HG03159 (cell line): ENCODE results near the gene ALS2CL.
"Not testable (repeated sequence)": the region's sequence is repeated elsewhere in the genome, so short reads cannot be mapped to it uniquely, and the experiment has no call there.

Experiments used
- ATAC-seq: cut with Tn5 transposase; IDR thresholded peaks from one replicate; pipeline ENCODE4 v1.9.1; 2021; ENCODE audit warnings: mild to moderate bottlenecking, moderate library complexity; ENCODE audit not compliant: unreplicated experiment

ALS2CL gene

GRCh38 chr3:46693038-46693891, at the start of gene ALS2CL:
Gene ALS2CL, minus strand, starts transcription at chr3:46693679. Its CDS starts 4,239 bp downstream, at chr3:46689440.
- no peak for ATAC-seq

- ATAC-seq = no peak
These were observed 49.6 kb upstream of the ALS2CL start for GRCh38 chr3:46742992-46743585.

- not testable (repeated sequence) for ATAC-seq
These were observed 46.1 kb upstream of the ALS2CL start for GRCh38 chr3:46739565-46739964.

- ATAC-seq = no peak
These were observed 43.9 kb upstream of the ALS2CL start for GRCh38 chr3:46737329-46737731.

GRCh38 chr3:46736006-46736872, 42.8 kb upstream of the ALS2CL start:
- no peak for ATAC-seq

GRCh38 chr3:46734773-46735172, 41.3 kb upstream of the ALS2CL start:
- no peak for ATAC-seq

- ATAC-seq = no peak
These were observed 39.7 kb upstream of the ALS2CL start for GRCh38 chr3:46733026-46733800.

- ATAC-seq = no peak
These were observed 38.3 kb upstream of the ALS2CL start for GRCh38 chr3:46731795-46732194.

GRCh38 chr3:46730819-46731218, 37.3 kb upstream of the ALS2CL start:
- ATAC-seq = no peak

GRCh38 chr3:46729038-46729437, 35.6 kb upstream of the ALS2CL start:
- no peak for ATAC-seq

- no peak for ATAC-seq
These were observed 32.3 kb upstream of the ALS2CL start for GRCh38 chr3:46725621-46726314.

- no peak for ATAC-seq
These were observed 30.9 kb upstream of the ALS2CL start for GRCh38 chr3:46724424-46724823.

- ATAC-seq = no peak
These were observed 29.0 kb upstream of the ALS2CL start for GRCh38 chr3:46722443-46722842.

GRCh38 chr3:46721009-46721408, 27.5 kb upstream of the ALS2CL start:
- ATAC-seq = no peak

- ATAC-seq = no peak
These were observed 26.3 kb upstream of the ALS2CL start for GRCh38 chr3:46719735-46720271.

GRCh38 chr3:46719044-46719565, 25.6 kb upstream of the ALS2CL start:
- no peak for ATAC-seq

GRCh38 chr3:46717447-46718231, 24.2 kb upstream of the ALS2CL start, which contains the start of gene PRSS50:
Gene PRSS50, minus strand, starts transcription at chr3:46717869. Its CDS starts 45 bp downstream, at chr3:46717824.
- ATAC-seq = no peak
